Measurements from ENCODE around the gene ZFYVE28.
"Not testable (repeated sequence)": the region's sequence is repeated elsewhere in the genome, so short reads cannot be mapped to it uniquely, and the experiment has no call there.

Gene ZFYVE28

GRCh38 chr4:2275546-2276251 is 142.7 kb downstream of the ZFYVE28 start:
- no peak for DNase-seq (ENCODE audit: low read depth in 3 of 3, low spot score in 1 of 3)

DNA sequence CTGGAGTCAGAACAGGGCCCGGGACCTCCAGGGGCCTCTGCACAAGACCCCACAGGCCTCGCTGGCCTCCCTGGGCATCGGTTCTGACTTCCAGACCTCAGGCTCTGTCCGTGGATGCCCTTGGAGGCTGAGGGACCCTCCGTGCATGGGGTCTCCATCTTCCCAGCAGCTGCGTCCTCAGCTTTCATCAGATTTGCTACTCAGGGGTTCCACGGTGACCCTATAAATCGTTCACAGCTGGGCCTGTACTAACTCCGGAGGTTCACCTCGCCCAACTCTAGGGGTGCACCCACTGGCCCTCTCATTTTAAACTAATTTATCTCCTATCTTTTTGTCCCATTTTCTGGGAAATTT is 143.4 kb downstream of the ZFYVE28 start:
- not testable (repeated sequence) for DNase-seq (ENCODE audit: low read depth in 3 of 3, low spot score in 1 of 3)

- no peak for DNase-seq (ENCODE audit: low read depth in 3 of 3, low spot score in 1 of 3)
Measured at GRCh38 chr4:2274320-2275043, 144.0 kb downstream of the ZFYVE28 start.

DNA sequence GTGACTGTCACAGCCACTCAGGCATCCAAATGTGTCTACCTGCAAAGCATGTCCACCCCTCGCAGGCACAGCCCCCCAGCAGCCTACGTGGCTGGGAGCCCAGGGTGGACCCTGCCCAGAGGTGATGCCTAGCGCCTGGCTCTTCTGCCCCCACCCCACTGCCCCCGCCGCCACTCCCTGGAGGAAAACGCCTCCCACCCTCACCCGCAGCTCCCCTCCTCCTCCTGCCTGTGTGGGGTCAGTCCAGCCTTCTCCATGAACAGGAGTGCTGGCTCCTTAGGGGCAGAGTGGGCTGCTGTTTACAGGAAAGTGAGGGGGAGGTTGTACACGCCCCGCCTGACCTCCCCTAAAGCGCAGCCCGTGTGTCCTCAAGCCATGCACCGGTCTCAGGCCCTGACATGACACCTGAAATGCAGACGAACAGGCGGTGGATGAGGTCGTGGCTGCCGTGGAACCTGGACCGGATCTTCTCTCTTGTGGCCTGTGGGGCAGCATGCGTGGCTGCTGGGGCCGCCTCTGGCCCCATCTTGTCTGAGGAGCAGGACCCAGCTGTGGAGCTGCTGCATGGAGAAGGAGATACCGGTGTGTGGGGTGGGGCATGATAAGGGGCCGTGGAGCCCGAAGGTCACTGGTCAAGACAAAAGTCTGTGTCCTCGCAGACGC is 144.7 kb downstream of the ZFYVE28 start:
- DNase-seq (ENCODE audit: low read depth in 3 of 3, low spot score in 1 of 3), result no peak

DNA sequence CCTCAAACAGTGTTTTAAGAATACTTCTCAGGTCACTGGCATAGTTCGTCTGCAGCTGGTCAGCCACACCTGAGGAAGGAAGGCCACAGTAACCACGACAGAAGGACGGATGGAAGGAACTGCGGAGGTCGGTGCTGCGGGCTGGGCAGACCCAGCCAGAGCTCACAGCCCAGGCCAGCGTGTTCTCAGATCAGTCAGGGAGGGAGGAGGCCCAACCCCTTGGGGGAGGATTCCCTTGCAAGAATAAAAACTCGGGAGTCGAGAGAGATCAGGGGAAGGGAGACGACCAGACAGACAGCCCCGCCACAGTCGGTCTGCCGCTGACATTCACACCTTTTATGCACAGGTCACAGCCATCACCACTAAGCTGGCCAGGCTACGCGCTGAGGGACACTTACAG is 145.2 kb downstream of the ZFYVE28 start:
- DNase-seq (ENCODE audit: low read depth in 3 of 3, low spot score in 1 of 3), result no peak

- no peak for DNase-seq (ENCODE audit: low read depth in 3 of 3, low spot score in 1 of 3)
Measured at GRCh38 chr4:2272828-2273120, 145.7 kb downstream of the ZFYVE28 start.

DNA sequence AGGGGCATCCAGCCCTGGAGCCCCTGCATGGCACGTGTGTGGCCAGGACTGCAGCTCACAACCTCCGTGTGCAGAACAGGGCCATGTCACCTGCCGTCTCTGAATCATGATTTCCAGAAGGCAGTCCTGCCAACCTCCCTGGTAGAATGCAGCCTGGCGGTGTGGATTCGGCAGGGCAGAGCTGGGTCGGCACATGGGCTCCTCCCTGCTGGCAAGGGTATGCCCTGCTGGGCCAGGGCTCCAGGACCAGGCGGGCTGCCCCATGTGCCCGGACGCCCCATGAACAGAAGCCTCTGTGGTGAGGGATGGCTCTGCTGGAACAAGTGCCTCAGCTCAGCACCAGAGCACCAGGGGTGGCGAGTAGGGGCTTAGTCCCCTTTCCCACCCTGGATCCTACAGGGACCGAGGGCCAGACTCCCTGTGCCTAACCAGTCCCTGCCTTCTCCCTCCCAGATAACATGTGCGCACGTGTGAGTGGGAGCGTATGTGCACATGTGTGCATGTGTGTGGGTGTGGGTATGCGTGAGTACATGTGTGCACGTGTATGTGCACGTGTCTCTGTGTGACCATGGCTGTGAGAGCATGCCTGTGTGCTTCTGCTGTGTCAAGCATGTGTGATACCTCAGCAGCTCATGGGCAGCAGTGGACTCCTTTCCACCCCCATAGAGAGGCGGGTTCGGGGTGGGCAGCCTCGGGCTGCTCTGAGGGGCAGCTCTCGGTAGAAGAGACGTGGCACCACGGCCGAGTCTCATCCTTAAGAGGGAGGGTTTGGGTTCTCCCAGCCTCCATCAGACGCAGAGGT is 146.2 kb downstream of the ZFYVE28 start:
- DNase-seq (ENCODE audit: low read depth in 3 of 3, low spot score in 1 of 3), result no peak

DNA sequence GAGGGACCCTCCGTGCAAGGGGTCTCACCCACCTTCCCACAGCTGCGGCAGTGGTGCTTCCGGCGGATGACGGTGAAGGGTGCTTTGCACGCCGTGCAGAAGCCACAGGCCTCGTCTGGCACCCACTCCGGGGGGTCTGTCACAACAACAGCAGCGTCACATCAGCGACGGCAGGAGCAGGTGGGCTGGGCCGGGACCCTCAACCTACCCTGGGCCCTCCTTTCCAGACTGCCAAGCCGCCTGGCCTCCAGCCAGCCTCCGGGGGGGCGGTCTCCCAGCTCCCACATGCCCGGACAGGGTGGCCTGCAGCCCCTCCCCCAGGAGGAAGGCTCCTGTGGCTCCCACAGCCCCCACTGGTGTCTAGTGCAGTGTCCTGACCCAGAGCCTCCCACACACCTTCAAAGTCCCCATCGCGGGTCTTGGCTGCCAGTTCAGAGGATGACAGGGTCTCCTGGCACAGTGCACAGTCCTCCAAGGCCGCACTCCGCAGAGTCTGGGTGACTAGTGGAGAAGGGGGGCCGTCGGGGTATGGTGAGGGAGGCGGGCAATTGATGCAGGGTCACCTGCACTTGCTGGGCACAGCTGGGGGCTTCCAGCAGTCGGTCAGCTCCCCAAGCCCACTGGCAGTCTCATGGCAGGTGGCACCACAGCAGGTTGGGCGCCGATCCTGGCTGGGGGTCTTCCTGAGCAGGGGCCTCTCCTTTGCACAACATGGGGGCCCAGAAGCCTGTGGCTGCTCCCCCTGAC is 147.0 kb downstream of the ZFYVE28 start:
- DNase-seq (ENCODE audit: low read depth in 3 of 3, low spot score in 1 of 3), result no peak

DNA sequence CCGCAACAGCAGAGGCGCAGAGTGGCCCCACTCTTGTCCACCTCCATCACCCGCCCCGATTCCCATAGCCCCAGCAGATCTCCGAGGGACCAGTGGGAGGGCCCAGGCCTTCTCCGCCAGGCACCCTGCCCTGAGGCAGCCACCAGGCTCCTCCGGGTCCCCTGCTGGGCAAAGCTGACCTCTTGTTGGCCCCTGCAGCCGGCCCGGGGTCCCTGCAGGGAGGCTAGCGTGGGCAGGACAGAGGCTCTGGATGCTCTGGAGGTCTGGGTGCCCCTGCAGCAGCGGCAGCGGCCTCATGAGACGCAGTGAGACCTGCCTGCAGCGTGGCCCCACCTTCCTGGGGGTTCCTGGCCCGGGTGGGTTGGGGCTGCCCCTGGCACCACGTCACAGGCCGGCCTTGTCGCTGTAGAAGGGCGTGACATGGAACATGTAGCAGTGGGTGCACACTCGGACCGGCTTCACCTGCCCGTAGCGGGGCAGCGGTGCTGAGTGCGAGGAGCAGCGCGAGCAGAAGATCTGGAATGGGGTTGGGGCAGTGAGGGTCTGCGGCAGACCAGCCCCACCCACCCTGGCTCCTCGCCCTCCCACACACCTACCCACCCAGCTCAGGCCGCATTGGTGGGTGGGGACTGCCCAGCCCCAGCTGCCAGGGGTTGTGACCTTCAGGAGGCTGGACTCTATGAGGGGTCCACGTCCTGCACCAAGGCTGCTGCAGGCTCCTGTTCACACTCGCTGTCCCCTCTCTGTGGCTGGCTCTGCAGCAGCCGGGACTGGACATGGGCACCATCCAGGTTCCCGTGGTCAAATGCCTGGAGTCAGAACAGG is 147.9 kb downstream of the ZFYVE28 start:
- no peak for DNase-seq (ENCODE audit: low read depth in 3 of 3, low spot score in 1 of 3)

GRCh38 chr4:2269618-2270163 is 148.8 kb downstream of the ZFYVE28 start:
- no peak for DNase-seq (ENCODE audit: low read depth in 3 of 3, low spot score in 1 of 3)

DNA sequence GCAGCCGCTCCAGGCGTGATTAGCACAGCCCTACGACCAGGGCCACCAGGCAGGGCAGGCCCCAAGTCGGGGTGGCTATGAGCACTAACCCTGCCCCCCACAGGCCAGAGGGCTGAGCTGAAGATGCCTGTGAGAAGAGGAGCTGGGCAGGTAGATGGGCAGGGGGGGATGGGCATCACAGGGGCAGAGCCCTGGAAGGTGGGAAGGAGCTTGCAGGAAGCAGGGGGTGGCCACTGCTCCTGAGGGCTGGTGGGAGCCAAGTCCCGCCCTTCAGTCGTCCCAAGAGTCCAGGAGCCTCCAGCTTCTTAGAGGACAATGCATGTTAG is 149.3 kb downstream of the ZFYVE28 start:
- no peak for DNase-seq (ENCODE audit: low read depth in 3 of 3, low spot score in 1 of 3)

DNA sequence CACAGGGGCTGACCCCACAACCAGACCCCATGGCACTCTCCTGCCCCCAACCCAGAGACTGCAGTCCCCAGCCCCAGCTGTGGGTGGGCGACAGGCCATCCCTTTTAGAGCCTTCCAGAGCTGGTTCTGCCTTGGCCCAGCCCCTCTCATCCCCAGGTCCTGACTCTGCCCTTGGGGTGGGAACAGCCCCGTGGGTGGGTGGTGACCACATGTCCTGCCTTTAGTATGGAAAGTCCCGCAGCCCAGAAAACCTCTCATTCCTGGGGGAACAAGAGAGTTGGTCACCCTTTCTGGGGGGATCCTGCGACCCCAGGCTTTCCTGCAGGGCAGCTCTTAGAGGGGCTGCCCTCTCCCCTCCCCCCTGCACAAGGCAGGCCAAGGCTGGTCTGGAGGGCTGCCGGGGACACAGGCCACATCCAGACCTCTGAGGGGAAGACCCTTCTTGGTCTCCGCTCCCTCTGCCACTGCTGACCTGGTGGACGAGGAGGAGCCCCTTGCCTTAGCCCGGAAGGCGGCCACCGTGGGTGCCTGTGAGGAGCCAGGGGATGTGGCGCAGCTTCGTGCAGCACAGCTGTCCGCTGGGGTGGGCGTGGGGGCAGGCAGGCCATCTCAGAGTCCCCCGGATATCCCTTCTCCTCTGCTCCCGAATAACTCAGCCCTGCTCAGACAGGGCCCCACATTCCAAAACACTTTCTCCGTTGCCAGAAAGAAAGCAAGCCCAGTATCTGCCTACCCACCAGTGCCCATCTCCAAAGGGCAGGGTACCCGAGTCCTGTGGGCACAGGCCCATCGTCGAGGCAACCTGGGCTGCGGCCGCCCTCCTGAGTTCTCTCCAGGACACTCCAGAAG is 149.9 kb downstream of the ZFYVE28 start:
- no peak for DNase-seq (ENCODE audit: low read depth in 3 of 3, low spot score in 1 of 3)

- no peak for DNase-seq (ENCODE audit: low read depth in 3 of 3, low spot score in 1 of 3)
Measured at GRCh38 chr4:2267841-2268240, 150.6 kb downstream of the ZFYVE28 start.

- DNase-seq (ENCODE audit: low read depth in 3 of 3, low spot score in 1 of 3), result no peak
Measured at GRCh38 chr4:2267320-2267811, 151.1 kb downstream of the ZFYVE28 start.

DNA sequence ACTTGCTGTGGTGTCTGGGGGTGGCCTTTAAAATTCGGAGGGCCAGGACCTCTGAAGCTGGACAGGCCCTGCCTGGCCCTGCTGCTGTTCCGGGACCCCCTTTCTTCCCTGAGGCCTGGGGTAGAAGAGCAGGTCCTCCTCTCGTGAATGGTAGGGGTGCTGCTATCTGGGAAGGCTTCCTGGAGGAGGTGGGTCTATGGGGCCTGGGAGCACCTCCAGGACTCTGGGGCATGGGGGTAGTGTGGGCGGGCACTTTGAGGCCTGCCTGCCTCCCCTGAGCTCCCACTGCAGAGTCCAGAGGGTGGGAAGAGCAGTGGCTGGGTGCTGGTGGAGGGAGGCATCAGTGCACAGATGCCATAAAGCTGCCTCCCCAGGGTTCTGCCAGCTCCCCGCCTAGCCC is 151.6 kb downstream of the ZFYVE28 start:
- DNase-seq (ENCODE audit: low read depth in 3 of 3, low spot score in 1 of 3), result no peak

DNA sequence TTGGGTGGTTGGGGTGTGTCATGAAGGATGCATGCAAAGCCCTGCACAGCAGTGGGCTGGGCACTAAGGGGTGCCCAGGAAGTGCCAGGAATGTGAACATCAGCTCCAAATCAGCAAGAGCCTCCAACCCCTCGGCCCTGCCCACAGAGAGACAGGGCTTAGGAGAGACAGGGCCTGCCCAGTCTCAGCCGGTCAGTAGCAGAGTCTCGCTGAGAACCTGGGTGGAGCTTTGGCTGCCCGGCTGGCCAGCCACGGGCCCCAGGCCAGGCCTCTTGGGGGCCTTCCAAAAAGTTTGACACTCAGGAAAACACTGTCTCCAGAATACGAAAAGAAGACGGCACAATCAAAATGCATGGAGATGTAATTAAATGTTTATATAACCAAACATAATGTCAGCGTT is 152.3 kb downstream of the ZFYVE28 start:
- DNase-seq (ENCODE audit: low read depth in 3 of 3, low spot score in 1 of 3), result no peak

GRCh38 chr4:2265113-2266110 is 153.0 kb downstream of the ZFYVE28 start:
- DNase-seq (ENCODE audit: low read depth in 3 of 3, low spot score in 1 of 3), result no peak
